Epithelial cell of proximal tubule (primary cell): ENCODE results near the gene TFDP2. TPM values are rescaled to one million over a fixed set of nuclear protein-coding genes. Genes with fewer than 3 reads are reported as not detected.

Experiments
- DNase-seq: peaks from one replicate; pipeline ENCODE4 v3.0.0-alpha.2; 2011; ENCODE audit warnings: low read depth
- H3K4me3 ChIP-seq: 2 replicates; pipeline ENCODE4 v1.5.1; 2011; ENCODE audit warnings: low read depth, mild to moderate bottlenecking, low read length
- total RNA-seq: library from RNA; depleted of rRNA; stranded (reverse); fragments of >200 nt; gene quantifications from 2 replicates; pipeline ENCODE4 v1.2.3, GENCODE V29; 2015
- TF ChIP-seq, protein P1 (sequence below): conservative IDR thresholded peaks from 2 replicates; pipeline ENCODE4 v1.5.1; 2012; ENCODE audit warnings: low read depth, mild to moderate bottlenecking, low read length

The TFDP2 gene
- total RNA-seq, 1 donor from 2014 or later: 40.2 TPM

DNA sequence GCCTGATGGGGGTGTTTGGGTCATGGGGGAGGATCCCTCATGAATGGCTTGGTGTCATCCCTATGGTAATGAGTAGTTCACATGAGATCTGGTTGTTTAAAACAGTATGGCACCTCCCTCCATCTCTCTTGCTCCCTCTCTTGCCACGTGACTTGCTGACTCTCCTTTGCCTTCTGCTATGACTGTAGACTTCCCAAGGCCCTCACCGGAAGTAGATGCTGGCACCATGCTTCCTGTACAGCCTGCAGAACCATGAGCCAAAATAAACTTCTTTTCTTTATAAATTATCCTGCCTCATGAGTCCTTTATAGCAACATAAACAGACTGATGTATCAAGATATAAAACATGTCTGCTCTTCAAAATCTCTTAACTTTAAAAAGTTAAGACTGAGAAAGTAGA, 96.1 kb downstream of the TFDP2 start:
- no peak for DNase-seq
- no peak overlapping the region for H3K4me3 ChIP-seq
- TF ChIP-seq, protein P1, sequence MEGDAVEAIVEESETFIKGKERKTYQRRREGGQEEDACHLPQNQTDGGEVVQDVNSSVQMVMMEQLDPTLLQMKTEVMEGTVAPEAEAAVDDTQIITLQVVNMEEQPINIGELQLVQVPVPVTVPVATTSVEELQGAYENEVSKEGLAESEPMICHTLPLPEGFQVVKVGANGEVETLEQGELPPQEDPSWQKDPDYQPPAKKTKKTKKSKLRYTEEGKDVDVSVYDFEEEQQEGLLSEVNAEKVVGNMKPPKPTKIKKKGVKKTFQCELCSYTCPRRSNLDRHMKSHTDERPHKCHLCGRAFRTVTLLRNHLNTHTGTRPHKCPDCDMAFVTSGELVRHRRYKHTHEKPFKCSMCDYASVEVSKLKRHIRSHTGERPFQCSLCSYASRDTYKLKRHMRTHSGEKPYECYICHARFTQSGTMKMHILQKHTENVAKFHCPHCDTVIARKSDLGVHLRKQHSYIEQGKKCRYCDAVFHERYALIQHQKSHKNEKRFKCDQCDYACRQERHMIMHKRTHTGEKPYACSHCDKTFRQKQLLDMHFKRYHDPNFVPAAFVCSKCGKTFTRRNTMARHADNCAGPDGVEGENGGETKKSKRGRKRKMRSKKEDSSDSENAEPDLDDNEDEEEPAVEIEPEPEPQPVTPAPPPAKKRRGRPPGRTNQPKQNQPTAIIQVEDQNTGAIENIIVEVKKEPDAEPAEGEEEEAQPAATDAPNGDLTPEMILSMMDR: no peak

DNA sequence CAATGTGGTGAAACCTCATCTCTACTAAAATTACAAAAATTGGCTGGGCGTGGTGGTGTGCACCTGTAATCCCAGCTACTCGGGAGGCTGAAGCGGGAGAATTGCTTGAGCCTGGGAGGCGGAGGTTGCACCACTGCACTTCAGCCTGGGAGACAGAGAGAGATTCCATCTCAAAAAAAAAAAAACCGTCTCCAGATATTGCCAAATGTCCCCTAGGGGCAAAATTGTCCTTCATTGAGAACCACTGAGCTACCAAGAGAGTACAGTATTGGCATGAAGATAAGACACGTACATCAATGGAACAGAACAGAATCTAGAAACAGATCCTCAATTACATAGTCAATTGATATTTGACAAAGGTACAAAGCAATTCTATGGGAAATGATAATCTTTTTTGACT, 98.0 kb downstream of the TFDP2 start:
- no peak overlapping the region for H3K4me3 ChIP-seq
- DNase-seq: no peak
- TF ChIP-seq, protein P1: no peak

DNA sequence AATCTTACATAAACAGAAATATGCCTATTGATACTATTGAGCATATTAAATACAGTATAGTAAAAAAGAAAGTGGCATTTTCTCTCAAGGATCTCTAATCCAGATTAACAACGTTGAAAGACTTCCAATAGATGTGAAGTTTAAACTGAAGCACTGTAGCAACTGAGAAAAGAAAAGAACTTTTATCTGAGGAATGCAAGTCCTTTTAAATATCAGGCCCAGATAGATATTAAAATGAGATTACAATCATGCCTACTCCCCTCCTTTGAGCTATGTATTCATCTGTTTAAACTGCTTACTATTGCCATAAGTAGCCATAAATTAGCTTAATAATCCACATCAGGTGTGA, 102.3 kb downstream of the TFDP2 start:
- DNase-seq: no peak
- no peak overlapping the region for H3K4me3 ChIP-seq
- TF ChIP-seq, protein P1: no peak

DNA sequence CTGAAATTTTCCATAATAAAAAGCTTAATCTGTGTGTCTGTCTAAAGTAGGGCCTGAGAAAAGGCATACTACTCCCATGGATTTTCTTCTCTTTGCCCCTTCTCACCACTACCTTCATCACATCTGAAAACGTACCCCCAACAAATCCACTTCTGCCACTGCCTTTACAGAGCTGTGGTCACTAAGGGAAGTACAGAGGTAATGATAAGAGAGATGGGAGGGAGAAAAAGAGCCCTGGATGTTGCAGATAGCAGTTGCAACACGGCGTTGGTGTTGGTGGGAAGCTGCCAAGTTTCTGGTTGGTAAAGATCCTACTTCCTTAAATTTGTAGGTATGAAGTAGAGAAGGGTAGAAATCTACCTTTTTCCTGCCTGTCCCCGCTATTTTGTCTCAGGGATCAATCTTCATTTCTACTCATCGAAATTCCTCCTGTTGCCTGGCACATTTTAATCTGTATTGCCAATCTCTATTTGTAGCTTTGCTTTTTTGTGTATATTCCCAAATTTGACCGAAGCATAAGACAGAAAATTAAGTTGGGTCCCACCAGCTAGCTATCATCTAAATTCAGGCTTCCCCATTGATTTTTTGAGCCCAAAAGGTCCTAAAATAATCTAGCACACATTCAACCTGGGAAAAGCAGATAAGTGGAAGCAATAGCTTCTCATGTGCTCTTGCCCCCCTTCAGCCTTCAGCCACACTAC, 102.9 kb downstream of the TFDP2 start:
- no peak overlapping the region for H3K4me3 ChIP-seq
- DNase-seq: no peak
- TF ChIP-seq, protein P1: no peak

DNA sequence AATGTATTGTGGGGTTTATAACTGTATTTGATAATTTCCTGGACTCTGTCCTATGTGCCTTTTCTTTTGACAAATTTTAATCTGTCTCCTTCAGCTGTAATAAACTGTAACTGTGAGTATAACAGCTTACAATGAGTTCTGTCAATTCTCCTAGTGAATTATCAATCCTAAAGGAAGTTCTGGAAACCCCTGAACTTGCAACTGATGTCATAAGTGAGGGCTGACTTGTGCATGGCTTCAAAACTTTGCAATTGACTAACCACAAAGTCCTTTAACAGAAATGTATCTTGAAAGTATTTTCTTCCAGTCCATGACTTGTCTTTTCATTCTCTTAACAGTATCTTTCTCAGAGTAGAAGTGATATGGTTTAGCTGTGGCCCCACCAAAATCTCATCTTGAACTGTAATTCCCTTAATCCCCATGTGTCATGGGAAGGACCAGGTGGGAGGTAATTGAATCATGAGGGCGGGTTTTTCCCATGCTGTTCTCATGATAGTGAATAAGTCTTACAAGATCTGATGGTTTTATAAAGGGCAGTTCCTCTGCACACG, 108.3 kb downstream of the TFDP2 start:
- no peak for DNase-seq
- no peak overlapping the region for H3K4me3 ChIP-seq
- TF ChIP-seq, protein P1: no peak

DNA sequence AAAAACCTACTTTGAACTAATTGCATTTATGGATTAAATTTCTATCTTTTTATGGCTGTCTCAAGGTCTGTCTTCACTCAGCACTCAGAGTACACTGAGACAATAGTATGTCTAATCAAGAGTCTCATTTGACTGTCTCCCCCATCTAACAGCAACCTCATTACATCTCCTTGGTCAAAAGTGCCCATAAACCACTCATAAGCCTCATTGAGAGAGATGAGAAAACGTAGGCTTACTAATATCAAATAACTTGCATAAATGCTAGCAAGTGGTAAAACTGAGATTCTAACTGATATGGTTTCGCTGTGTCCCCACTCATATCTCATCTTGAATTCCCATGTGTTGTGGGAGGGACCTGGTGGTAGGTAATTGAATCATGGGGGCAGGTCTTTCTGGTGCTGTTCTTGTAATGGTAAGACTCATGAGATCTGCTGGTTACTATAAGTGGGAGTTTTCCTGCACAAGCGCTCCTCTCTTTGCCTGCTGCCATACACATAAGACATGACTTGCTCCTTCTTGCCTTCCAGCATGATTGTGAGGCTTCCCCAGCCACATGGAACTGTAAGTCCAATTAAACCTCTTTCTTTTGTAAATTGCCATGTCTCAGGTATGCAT, 113.9 kb downstream of the TFDP2 start:
- TF ChIP-seq, protein P1: no peak
- H3K4me3 ChIP-seq: no peak overlapping the region
- DNase-seq: no peak

DNA sequence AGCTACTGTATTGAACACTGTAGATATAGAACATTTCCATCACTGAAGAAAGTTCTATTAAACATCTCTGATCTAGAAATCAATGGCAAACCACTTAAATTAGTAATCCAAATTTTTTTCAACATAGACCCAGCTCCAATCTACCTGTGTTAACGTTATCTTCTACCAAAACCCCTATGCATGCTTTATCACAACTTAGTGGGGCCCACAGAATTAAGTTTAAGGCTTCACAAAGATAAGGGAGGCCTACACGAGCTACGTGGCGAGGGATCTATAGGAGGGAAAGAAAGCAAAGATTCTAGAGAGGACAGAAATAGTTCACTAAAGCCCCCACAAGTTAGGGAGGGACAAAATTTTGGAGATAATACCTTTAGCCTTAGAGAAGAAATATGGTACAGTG, 116.1 kb downstream of the TFDP2 start:
- DNase-seq: no peak
- TF ChIP-seq, protein P1: no peak
- H3K4me3 ChIP-seq: no peak overlapping the region
